Esophagus squamous epithelium (tissue), 5 donors: ENCODE results near the gene ADAM23. TPM values are rescaled to one million over a fixed set of nuclear protein-coding genes. Genes with fewer than 3 reads are reported as not detected.

Experiments
- DNase-seq: peaks from one replicate; lab custom pipeline; 2025; lab: John Stamatoyannopoulos, UW
- H3K27ac ChIP-seq, 4 donors: fragments of 200-600 bp; sonication (generic); one replicate each; pipeline ENCODE4 v1.5.1; 2016 to 2019; ENCODE audit warnings: mild to moderate bottlenecking in 1 of 4
- H3K27me3 ChIP-seq, 4 donors: fragments of 200-600 bp; sonication (generic); 1 replicate in 3 of 4; 2 replicates in 1 of 4; pipeline versions ENCODE4 v1.5.1 to v1.6.0; 2017 to 2021; ENCODE audit warnings: antibody characterized with exemption in 1 of 4
- H3K36me3 ChIP-seq, 3 donors: fragments of 200-600 bp; sonication (generic); one replicate each; pipeline ENCODE4 v1.5.1; 2016 to 2019
- H3K4me1 ChIP-seq, 3 donors: fragments of 200-600 bp; sonication (generic); one replicate each; pipeline ENCODE4 v1.5.1; 2017 to 2019
- H3K4me3 ChIP-seq, 4 donors: fragments of 200-600 bp; sonication (generic); 1 replicate in 3 of 4; 2 replicates in 1 of 4; pipeline ENCODE4 v1.5.1; 2016 to 2019; ENCODE audit warnings: mild to moderate bottlenecking in 2 of 4, moderate library complexity in 1 of 4
- H3K9me3 ChIP-seq, 3 donors: fragments of 200-600 bp; sonication (generic); one replicate each; pipeline ENCODE4 v1.5.1; 2016 to 2019
- POLR2A ChIP-seq, 4 donors: fragments of 450-650 bp; IDR thresholded peaks; one replicate each; pipeline ENCODE4 v1.6.1; 2017; ENCODE audit warnings: antibody characterized with exemption in 4 of 4, mild to moderate bottlenecking in 4 of 4, moderate library complexity in 3 of 4
- WGBS, 2 donors: methylation state at CpG; one replicate each; pipeline ENCODE4 v1.1.5; 2018; 5-methylcytosine and 5-hydroxymethylcytosine counted together
- intact Hi-C: fragments of 100-400 bp; cut with DNase I; formaldehyde crosslinking; loops from one replicate; pipeline ENCODE4 v1.15.0; 2022
- total RNA-seq, 4 donors: library from RNA; depleted of rRNA; stranded (reverse); fragments of >200 nt; gene quantifications; one replicate each; pipeline ENCODE4 v1.1.0, GENCODE V29; 2016
- TF ChIP-seq, protein P1 (sequence below), 6 experiments: fragments of 450-650 bp in 4 of 6; fragments of 200-600 bp in 2 of 6; sonication (generic) in 2 of 6; IDR thresholded peaks; one replicate each; pipeline ENCODE4 v1.5.1; 2016 to 2019; ENCODE audit warnings: antibody characterized with exemption in 6 of 6, mild to moderate bottlenecking in 4 of 6, moderate library complexity in 4 of 6
- donor health status: DM: yes; HTN: yes; CAD: no.

The ADAM23 gene
- total RNA-seq, 4 donors from 2014 or later = 0.95 to 10.1 (median 6.6) TPM

DNA sequence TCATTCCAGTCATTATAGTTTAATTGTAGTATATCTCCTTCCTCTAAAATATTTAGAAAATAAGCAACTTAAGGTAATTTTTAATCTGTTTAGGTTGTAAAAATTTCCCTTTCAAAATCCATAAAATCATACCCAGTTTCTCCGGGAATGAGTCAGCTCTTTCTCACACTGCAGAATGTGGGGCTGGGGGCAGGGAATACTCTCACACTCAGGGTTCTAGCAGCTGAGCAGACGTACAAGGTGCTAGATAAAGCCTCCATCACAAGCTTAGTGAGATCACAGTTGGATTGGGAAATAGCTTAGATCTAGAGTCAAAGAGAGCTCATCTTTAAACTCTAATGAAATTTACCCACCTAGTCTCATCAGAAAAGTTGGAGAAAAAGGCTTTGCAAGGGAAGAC, 119.0 kb downstream of the ADAM23 start:
- WGBS, 2 donors = 68 to 86% methylated on average over 2 of the region's 2 CpGs
- no peak for TF ChIP-seq POLR2A (IDR thresholded peaks at IDR 0.05)
- TF ChIP-seq, protein P1, sequence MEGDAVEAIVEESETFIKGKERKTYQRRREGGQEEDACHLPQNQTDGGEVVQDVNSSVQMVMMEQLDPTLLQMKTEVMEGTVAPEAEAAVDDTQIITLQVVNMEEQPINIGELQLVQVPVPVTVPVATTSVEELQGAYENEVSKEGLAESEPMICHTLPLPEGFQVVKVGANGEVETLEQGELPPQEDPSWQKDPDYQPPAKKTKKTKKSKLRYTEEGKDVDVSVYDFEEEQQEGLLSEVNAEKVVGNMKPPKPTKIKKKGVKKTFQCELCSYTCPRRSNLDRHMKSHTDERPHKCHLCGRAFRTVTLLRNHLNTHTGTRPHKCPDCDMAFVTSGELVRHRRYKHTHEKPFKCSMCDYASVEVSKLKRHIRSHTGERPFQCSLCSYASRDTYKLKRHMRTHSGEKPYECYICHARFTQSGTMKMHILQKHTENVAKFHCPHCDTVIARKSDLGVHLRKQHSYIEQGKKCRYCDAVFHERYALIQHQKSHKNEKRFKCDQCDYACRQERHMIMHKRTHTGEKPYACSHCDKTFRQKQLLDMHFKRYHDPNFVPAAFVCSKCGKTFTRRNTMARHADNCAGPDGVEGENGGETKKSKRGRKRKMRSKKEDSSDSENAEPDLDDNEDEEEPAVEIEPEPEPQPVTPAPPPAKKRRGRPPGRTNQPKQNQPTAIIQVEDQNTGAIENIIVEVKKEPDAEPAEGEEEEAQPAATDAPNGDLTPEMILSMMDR (IDR thresholded peaks at IDR 0.05) = no peak
- no peaks in the 10 kb centered on the region for H3K9me3 ChIP-seq
- intact Hi-C loops = no loop called here
- DNase-seq = no peak
- no peak overlapping the region for H3K4me3 ChIP-seq
- H3K4me1 ChIP-seq = peaks cover 0 to 16% (median 0%) of the 10 kb centered on the region in 3 donors
- no peaks in the 10 kb centered on the region for H3K27me3 ChIP-seq
- H3K36me3 ChIP-seq = no peaks in the 10 kb centered on the region
- H3K27ac ChIP-seq = no peak overlapping the region

DNA sequence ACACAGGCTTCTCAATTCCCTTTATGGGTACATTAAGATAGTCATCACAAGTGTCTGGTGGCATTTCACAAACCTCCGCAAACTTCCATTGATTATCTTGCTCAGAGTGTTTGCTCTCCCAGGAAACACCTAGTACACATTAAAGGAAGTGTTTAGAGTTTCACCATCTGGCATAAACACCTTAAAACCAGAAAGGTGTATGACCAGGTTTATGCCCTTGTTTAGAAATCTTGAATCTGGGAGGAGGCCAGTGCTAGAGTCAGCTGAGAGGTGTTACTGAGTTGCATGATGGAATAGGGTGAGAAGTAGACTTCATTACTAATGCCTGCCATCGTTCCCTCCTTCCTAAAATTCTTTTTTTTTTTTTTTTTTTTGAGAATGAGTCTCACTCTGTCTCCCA, 120.0 kb downstream of the ADAM23 start:
- Histone ChIP-seq H3K9me3 (no peaks in the 10 kb centered on the region), H3K36me3 (no peaks in the 10 kb centered on the region), H3K27ac (no peak overlapping the region), H3K27me3 (no peaks in the 10 kb centered on the region), H3K4me1 (peaks cover 0 to 16% (median 0%) of the 10 kb centered on the region in 3 donors), H3K4me3 (no peak overlapping the region)
- DNase-seq = no peak
- intact Hi-C loops = no loop called here
- WGBS, 2 donors = 68 to 79% methylated on average over 2 of the region's 2 CpGs
- TF ChIP-seq, protein P1 (IDR thresholded peaks at IDR 0.05) = no peak
- no peak for TF ChIP-seq POLR2A (IDR thresholded peaks at IDR 0.05)

DNA sequence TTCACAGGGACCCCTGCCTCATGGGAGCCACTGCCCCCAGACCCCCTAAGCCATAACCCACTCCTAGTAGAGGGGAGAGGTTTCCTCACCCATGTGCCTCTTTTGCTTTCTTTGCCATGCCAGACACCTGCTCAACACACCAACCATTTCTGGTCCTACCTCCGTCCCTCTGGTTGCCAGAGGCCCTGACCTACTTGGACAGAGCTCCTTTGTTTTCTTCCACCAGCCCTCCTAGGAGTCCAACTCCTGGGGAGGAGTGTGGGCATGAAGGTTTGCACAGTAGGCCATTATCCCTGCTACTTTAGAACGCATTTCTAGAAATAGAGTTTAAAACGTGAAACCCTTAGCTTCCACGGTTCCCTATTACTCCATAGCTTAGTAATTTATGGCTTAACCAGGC, 122.3 kb downstream of the ADAM23 start:
- intact Hi-C loops = no loop called here
- H3K27ac ChIP-seq = no peak overlapping the region
- 79 to 88% methylated on average over 4 of the region's 4 CpGs for WGBS, 2 donors
- no peaks in the 10 kb centered on the region for H3K9me3 ChIP-seq
- TF ChIP-seq POLR2A (IDR thresholded peaks at IDR 0.05) = no peak
- TF ChIP-seq, protein P1 (IDR thresholded peaks at IDR 0.05) = no peak
- no peak for DNase-seq
- H3K4me3 ChIP-seq = no peak overlapping the region
- no peaks in the 10 kb centered on the region for H3K27me3 ChIP-seq
- no peaks in the 10 kb centered on the region for H3K36me3 ChIP-seq
- no peaks in the 10 kb centered on the region for H3K4me1 ChIP-seq

DNA sequence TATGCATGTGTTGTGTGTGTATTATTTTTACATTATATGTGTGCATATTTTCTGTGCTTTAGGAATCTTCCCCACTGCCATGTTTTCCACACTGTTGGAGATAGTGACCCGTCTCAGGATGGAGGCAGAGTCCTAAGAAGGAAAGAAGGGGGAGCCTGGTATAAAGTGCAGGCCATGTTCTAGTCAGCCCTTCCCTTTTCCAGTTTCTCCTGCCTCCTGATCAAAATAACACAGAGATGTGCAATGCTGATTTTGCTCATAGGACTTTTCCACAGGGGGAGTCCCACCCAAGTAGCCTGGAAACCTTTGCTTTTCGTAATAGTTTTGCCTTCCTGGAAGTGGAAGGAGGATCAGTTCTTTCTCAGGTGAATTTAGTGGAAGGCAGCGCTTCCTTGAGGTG, 126.1 kb downstream of the ADAM23 start:
- H3K4me3 ChIP-seq = no peak overlapping the region
- no peak for DNase-seq
- H3K9me3 ChIP-seq = no peaks in the 10 kb centered on the region
- 87 to 88% methylated on average over 1 to 3 of the region's 3 CpGs for WGBS, 2 donors
- H3K27me3 ChIP-seq = no peaks in the 10 kb centered on the region
- no peaks in the 10 kb centered on the region for H3K4me1 ChIP-seq
- H3K27ac ChIP-seq = no peak overlapping the region
- no peaks in the 10 kb centered on the region for H3K36me3 ChIP-seq
- intact Hi-C loops = no loop called here
- TF ChIP-seq POLR2A (IDR thresholded peaks at IDR 0.05) = no peak
- TF ChIP-seq, protein P1 (IDR thresholded peaks at IDR 0.05) = no peak

DNA sequence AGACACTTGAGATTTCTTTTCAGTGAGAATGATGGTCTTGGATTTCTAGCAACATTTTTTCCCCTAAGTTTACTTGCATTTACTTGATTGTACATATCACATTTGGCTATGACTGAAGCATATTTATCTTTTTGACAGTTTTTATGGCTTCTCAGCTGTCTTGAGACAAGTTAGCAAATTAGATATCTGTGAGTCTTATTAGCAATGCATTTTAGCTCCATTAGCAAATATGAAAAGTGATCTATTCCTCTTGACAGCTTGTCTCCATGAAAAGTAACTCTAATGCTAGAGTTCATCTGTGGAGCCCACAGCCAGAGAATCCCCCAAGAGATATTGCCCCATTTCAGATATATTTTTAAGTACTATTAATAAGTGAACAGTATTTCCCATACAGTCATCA, 126.9 kb downstream of the ADAM23 start:
- no peak overlapping the region for H3K27ac ChIP-seq
- no peak overlapping the region for H3K4me3 ChIP-seq
- H3K4me1 ChIP-seq = no peaks in the 10 kb centered on the region
- H3K9me3 ChIP-seq = no peaks in the 10 kb centered on the region
- intact Hi-C loops = no loop called here
- H3K36me3 ChIP-seq = no peaks in the 10 kb centered on the region
- no peaks in the 10 kb centered on the region for H3K27me3 ChIP-seq
- no peak for TF ChIP-seq POLR2A (IDR thresholded peaks at IDR 0.05)
- TF ChIP-seq, protein P1 (IDR thresholded peaks at IDR 0.05) = no peak
- DNase-seq = no peak
